ENCODE results near the gene SIL1. TPM values are rescaled to one million over a fixed set of nuclear protein-coding genes. Genes with fewer than 3 reads are reported as not detected.

SIL1 gene
- polyA plus RNA-seq, 1 donor (not counting 4 experiments of a cell fraction or from before 2014, with no cell fraction given), result 45.4 TPM

DNA sequence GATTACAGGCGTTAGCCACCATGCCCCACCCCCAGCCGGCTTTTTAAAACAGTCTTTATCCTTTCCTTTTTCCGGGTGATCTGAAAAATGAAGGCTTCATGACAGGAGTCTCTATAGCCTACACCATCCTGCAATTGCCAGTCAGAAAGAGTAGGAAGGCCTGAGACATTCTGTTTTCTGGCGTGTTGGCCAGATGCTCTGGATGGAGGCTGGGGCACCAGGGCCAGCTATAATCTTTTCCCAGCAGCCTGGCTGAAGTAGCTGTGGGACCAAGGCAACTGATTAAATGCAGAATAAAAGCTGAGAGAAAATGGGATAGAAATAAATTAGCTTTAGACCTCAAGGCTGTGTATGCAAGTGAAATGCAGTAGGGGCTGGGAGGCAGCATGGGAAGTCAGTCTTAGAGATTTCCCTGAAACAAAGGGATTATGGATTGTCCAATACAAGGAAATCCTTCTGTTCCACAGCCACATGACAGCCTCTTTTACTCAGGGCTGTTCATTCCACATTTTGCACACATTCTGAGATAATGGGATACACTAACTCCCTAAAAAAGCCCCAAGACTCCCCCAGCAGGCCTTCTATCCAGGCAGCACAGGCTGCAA is 207.1 kb downstream of the SIL1 start:
- no peaks in the 10 kb centered on the region for H3K79me2 ChIP-seq (ENCODE audit: control insufficient read depth, insufficient read depth, low read length)
- FAIRE-seq (no peak), DNase-seq (ENCODE audit: low read depth, low spot score) (no peak)
- H3K27me3 ChIP-seq (ENCODE audit: control insufficient read depth, extremely low read depth, insufficient read depth, low read length), result no peaks in the 10 kb centered on the region
- no peak overlapping the region for H3K27ac ChIP-seq (ENCODE audit: control insufficient read depth, insufficient read depth, low read length)
- H3K36me3 ChIP-seq (ENCODE audit: control insufficient read depth in 2 of 2, extremely low read depth in 1 of 2, insufficient read depth in 2 of 2, low read length in 2 of 2), result peaks cover 0 to 2% of the 10 kb centered on the region in 2 experiments
- H2AFZ ChIP-seq (ENCODE audit: control insufficient read depth, low read length), result no peak overlapping the region
- no peaks in the 10 kb centered on the region for H3K9me3 ChIP-seq (ENCODE audit: control insufficient read depth, low read depth, low read length)
- H3K4me3 ChIP-seq (ENCODE audit: control insufficient read depth in 2 of 3, extremely low read depth in 1 of 3, insufficient read depth in 2 of 3, low read depth in 1 of 3, low read length in 3 of 3), result no peak overlapping the region
- no peaks in the 10 kb centered on the region for H3K4me1 ChIP-seq (ENCODE audit: control insufficient read depth, extremely low read depth, insufficient read depth, low read length)
- no peak overlapping the region for H3K9ac ChIP-seq (ENCODE audit: control insufficient read depth, extremely low read depth, insufficient read depth, low read length)
- H3K9me1 ChIP-seq (ENCODE audit: control insufficient read depth, extremely low read depth, insufficient read depth, low read length), result no peaks in the 10 kb centered on the region
- dilution Hi-C loops (cut with MboI; ENCODE audit: extremely low pct_ligation_motif_present, low sequenced_read_pairs), result no loop called here
- H4K20me1 ChIP-seq (ENCODE audit: control insufficient read depth, extremely low read depth, insufficient read depth, low read length), result no peaks in the 10 kb centered on the region
- H3K4me2 ChIP-seq (ENCODE audit: control insufficient read depth, extremely low read depth, insufficient read depth, low read depth, low read length), result no peak overlapping the region
- TF ChIP-seq, protein P1, sequence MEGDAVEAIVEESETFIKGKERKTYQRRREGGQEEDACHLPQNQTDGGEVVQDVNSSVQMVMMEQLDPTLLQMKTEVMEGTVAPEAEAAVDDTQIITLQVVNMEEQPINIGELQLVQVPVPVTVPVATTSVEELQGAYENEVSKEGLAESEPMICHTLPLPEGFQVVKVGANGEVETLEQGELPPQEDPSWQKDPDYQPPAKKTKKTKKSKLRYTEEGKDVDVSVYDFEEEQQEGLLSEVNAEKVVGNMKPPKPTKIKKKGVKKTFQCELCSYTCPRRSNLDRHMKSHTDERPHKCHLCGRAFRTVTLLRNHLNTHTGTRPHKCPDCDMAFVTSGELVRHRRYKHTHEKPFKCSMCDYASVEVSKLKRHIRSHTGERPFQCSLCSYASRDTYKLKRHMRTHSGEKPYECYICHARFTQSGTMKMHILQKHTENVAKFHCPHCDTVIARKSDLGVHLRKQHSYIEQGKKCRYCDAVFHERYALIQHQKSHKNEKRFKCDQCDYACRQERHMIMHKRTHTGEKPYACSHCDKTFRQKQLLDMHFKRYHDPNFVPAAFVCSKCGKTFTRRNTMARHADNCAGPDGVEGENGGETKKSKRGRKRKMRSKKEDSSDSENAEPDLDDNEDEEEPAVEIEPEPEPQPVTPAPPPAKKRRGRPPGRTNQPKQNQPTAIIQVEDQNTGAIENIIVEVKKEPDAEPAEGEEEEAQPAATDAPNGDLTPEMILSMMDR (optimal IDR thresholded peaks at IDR 0.05 in 1 of 3, IDR thresholded peaks at IDR 0.05 in 1 of 3, conservative IDR thresholded peaks at IDR 0.05 in 1 of 3; ENCODE audit: extremely low read depth in 1 of 3, insufficient read depth in 2 of 3, low read length in 3 of 3), result no peak
- no peak for TF ChIP-seq EZH2 (IDR thresholded peaks at IDR 0.05; ENCODE audit: low read length)

DNA sequence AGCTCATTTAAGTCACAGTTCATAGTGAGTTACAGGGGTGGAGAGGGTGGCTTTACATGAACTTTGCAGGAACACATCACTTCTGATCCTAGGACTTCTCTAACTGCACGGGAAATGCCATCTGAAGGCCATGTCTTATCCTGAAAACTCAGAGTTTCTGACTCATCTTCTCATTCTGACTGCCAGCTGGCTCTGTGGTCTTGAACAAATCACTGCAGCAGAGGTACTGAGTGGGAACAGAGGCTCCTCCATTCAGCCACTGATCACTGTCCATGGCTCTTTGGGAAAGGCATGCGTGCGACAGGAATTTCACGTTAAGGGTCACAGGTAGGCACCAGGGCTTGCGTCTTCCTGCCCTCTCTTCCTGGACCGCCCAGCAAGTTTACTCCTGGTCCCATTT is 208.4 kb downstream of the SIL1 start:
- no peaks in the 10 kb centered on the region for H3K27me3 ChIP-seq (ENCODE audit: control insufficient read depth, extremely low read depth, insufficient read depth, low read length)
- no peaks in the 10 kb centered on the region for H3K79me2 ChIP-seq (ENCODE audit: control insufficient read depth, insufficient read depth, low read length)
- no peak overlapping the region for H3K27ac ChIP-seq (ENCODE audit: control insufficient read depth, insufficient read depth, low read length)
- H3K4me3 ChIP-seq (ENCODE audit: control insufficient read depth in 2 of 3, extremely low read depth in 1 of 3, insufficient read depth in 2 of 3, low read depth in 1 of 3, low read length in 3 of 3), result no peak overlapping the region
- no peak for TF ChIP-seq EZH2 (IDR thresholded peaks at IDR 0.05; ENCODE audit: low read length)
- TF ChIP-seq, protein P1 (optimal IDR thresholded peaks at IDR 0.05 in 1 of 3, IDR thresholded peaks at IDR 0.05 in 1 of 3, conservative IDR thresholded peaks at IDR 0.05 in 1 of 3; ENCODE audit: extremely low read depth in 1 of 3, insufficient read depth in 2 of 3, low read length in 3 of 3), result no peak
- H2AFZ ChIP-seq (ENCODE audit: control insufficient read depth, low read length), result no peak overlapping the region
- FAIRE-seq, result no peak
- H3K9me1 ChIP-seq (ENCODE audit: control insufficient read depth, extremely low read depth, insufficient read depth, low read length), result no peaks in the 10 kb centered on the region
- DNase-seq (ENCODE audit: low read depth, low spot score), result no peak
- no peaks in the 10 kb centered on the region for H4K20me1 ChIP-seq (ENCODE audit: control insufficient read depth, extremely low read depth, insufficient read depth, low read length)
- peaks cover 0 to 2% of the 10 kb centered on the region in 2 experiments for H3K36me3 ChIP-seq (ENCODE audit: control insufficient read depth in 2 of 2, extremely low read depth in 1 of 2, insufficient read depth in 2 of 2, low read length in 2 of 2)
- no peak overlapping the region for H3K9ac ChIP-seq (ENCODE audit: control insufficient read depth, extremely low read depth, insufficient read depth, low read length)
- H3K9me3 ChIP-seq (ENCODE audit: control insufficient read depth, low read depth, low read length), result no peaks in the 10 kb centered on the region
- peaks cover 12% of the 10 kb centered on the region for H3K4me1 ChIP-seq (ENCODE audit: control insufficient read depth, extremely low read depth, insufficient read depth, low read length)
- no peak overlapping the region for H3K4me2 ChIP-seq (ENCODE audit: control insufficient read depth, extremely low read depth, insufficient read depth, low read depth, low read length)
- dilution Hi-C loops (cut with MboI; ENCODE audit: extremely low pct_ligation_motif_present, low sequenced_read_pairs), result no loop called here
